Stimulated activated CD8-positive, alpha-beta memory T cell treated with anti-CD3 and anti-CD28 coated beads, Interleukin-4, amount 100 ng/mL, for 4 hours (primary cell): Measurements from ENCODE around the gene SPIN2A.
"Not testable (repeated sequence)": the region's sequence is repeated elsewhere in the genome, so short reads cannot be mapped to it uniquely, and the experiment has no call there.

Experiments
- DNase-seq, 2 donors: peaks; one replicate each; pipeline ENCODE4 v3.0.0-alpha.2; 2020; ENCODE audit warnings: low read depth in 2 of 2, low spot score in 1 of 2

SPIN2A gene

DNA sequence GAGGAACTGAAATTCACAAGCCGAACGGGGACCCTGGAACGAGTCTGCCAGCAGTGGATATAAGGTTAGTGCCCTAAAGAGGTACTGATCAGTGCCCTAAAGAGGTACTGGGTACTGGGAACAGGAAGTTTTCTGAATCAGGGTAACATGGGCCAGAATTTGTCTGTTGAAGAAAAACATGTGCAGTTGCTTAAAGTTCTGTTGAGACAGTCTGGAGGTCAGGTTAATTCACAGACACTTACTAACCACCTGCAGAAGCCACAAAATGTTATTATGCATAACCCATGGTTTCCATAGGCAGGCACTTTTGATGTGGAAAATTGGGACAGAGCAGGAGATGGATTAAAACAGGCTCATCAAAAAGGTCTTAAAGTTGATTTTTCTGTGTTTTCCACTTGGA is 33.7 kb downstream of the SPIN2A start:
- DNase-seq = no peak

- not testable (repeated sequence) for DNase-seq
Observed at GRCh38 chrX:57102918-57103317, 34.3 kb downstream of the SPIN2A start.
